ENCODE measurements around the gene KNL1.

The KNL1 gene

DNA sequence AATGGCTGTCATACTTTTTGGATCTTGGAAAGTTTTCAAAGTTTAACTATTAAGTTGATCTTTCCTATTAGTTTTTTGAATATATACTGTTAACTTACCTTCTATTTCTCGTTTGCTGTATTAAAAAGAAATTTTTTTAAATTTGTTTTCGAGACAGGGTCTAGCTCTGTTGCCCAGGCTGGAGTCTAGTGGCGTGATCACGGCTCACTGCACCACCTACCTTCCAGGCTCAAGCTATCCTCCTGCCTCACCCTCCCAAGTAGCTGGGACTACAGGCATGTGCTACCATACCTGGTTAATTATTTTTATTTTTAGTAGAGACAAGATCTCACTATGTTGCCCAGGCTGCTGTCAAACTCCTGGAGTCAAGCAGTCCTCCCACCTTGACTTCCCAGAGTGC is 4.6 kb downstream of the KNL1 start:
- Histone ChIP-seq H3K27ac (ENCODE audit: low read length) (no peak overlapping the region), H3K4me1 (ENCODE audit: low read length) (0 out of 2 replicates have a peak, but pooled peaks cover 3% of the 10 kb centered on the region), H3K79me2 (ENCODE audit: low read length) (peaks cover 91% of the 10 kb centered on the region)

DNA sequence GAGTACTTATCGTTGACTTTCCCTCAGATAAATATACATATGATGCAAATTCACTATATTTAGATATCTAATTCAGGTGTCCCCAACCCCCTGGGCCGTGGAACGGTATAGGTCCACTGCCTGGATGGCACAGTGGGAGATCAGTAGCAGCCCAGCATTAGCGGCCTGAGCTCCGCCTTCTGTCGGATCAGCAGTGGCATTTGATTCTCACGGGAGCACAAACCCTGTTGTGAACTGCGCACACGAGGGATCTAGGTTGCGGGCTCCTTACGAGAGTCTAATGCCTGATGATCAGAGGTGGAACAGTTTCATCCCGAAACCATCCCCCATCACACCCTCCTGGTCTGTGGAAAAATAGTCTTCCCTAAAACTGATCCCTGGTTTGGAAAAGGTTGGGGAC is 6.9 kb downstream of the KNL1 start:
- Histone ChIP-seq H2AFZ (ENCODE audit: low read length) (no peak overlapping the region), H3K36me3 (replicated peaks; ENCODE audit: insufficient read depth, low read length) (no peaks in the 10 kb centered on the region), H3K9ac (ENCODE audit: low read length) (no peak overlapping the region), H3K4me3 (ENCODE audit: low read length) (no peak overlapping the region), H3K4me1 (ENCODE audit: low read length) (no peaks in the 10 kb centered on the region), H3F3A (ENCODE audit: insufficient read depth, low read length) (no peaks in the 10 kb centered on the region), H4K20me1 (ENCODE audit: insufficient read depth, low read length) (no peaks in the 10 kb centered on the region), H3K79me2 (ENCODE audit: low read length) (peaks cover 94% of the 10 kb centered on the region), H3K9me3 (replicated peaks; ENCODE audit: insufficient read depth, low read length) (no peaks in the 10 kb centered on the region), H3K9me2 (replicated peaks; ENCODE audit: insufficient read depth, low read length) (no peaks in the 10 kb centered on the region), H3K27me3 (replicated peaks; ENCODE audit: insufficient read depth, low read length) (no peaks in the 10 kb centered on the region), H3K27ac (ENCODE audit: low read length) (no peak overlapping the region), H3K4me2 (ENCODE audit: low read depth, low read length) (no peak overlapping the region)
- TF ChIP-seq, protein P1, sequence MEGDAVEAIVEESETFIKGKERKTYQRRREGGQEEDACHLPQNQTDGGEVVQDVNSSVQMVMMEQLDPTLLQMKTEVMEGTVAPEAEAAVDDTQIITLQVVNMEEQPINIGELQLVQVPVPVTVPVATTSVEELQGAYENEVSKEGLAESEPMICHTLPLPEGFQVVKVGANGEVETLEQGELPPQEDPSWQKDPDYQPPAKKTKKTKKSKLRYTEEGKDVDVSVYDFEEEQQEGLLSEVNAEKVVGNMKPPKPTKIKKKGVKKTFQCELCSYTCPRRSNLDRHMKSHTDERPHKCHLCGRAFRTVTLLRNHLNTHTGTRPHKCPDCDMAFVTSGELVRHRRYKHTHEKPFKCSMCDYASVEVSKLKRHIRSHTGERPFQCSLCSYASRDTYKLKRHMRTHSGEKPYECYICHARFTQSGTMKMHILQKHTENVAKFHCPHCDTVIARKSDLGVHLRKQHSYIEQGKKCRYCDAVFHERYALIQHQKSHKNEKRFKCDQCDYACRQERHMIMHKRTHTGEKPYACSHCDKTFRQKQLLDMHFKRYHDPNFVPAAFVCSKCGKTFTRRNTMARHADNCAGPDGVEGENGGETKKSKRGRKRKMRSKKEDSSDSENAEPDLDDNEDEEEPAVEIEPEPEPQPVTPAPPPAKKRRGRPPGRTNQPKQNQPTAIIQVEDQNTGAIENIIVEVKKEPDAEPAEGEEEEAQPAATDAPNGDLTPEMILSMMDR (IDR thresholded peaks at IDR 0.05; ENCODE audit: low read length): no peak
- TF ChIP-seq EZH2phosphoT487 (IDR thresholded peaks at IDR 0.05; ENCODE audit: low read length): no peak
- no peak for TF ChIP-seq EZH2 (optimal IDR thresholded peaks at IDR 0.05; ENCODE audit: low read depth, low read length)
- no peak for DNase-seq

More for the DNA sequence above, 4.6 kb downstream of the KNL1 start:
- Histone ChIP-seq H3K9ac (ENCODE audit: low read length) (no peak overlapping the region), H3K9me3 (replicated peaks; ENCODE audit: insufficient read depth, low read length) (no peaks in the 10 kb centered on the region), H4K20me1 (ENCODE audit: insufficient read depth, low read length) (no peaks in the 10 kb centered on the region), H3K4me3 (ENCODE audit: low read length) (no peak overlapping the region), H3K36me3 (replicated peaks; ENCODE audit: insufficient read depth, low read length) (no peaks in the 10 kb centered on the region), H3K27me3 (replicated peaks; ENCODE audit: insufficient read depth, low read length) (no peaks in the 10 kb centered on the region), H3K9me2 (replicated peaks; ENCODE audit: insufficient read depth, low read length) (no peaks in the 10 kb centered on the region), H2AFZ (ENCODE audit: low read length) (no peak overlapping the region), H3F3A (ENCODE audit: insufficient read depth, low read length) (peaks cover 11% of the 10 kb centered on the region), H3K4me2 (ENCODE audit: low read depth, low read length) (no peak overlapping the region)
- no peak for DNase-seq
- TF ChIP-seq EZH2phosphoT487 (IDR thresholded peaks at IDR 0.05; ENCODE audit: low read length): no peak
- TF ChIP-seq EZH2 (optimal IDR thresholded peaks at IDR 0.05; ENCODE audit: low read depth, low read length): no peak
- TF ChIP-seq, protein P1 (IDR thresholded peaks at IDR 0.05; ENCODE audit: low read length): no peak

DNA sequence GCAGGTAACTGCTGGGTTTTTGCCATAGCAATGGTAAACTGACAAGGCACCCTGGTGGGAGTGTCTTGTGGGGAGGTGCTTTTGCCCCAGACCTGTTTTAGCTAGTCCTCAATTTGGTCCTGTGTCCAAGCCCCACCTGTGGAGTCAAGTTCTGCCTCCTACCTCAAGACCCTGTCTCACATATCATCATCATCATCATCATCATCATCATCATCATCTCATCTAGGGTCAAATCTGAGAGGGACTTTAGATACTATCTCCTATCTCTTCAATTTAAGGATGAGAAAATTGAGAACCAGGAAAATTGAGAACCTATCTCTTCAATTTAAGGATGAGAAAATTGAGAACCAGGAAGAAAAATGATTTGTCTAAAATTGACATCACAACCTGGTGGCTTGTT is 9.9 kb downstream of the KNL1 start:
- Histone ChIP-seq H3K36me3 (replicated peaks; ENCODE audit: insufficient read depth, low read length) (no peaks in the 10 kb centered on the region; the same call in 1 of the 2 replicates), H3K9me2 (replicated peaks; ENCODE audit: insufficient read depth, low read length) (no peaks in the 10 kb centered on the region), H3K4me1 (ENCODE audit: low read length) (no peaks in the 10 kb centered on the region), H3K27me3 (replicated peaks; ENCODE audit: insufficient read depth, low read length) (no peaks in the 10 kb centered on the region), H3K9me3 (replicated peaks; ENCODE audit: insufficient read depth, low read length) (no peaks in the 10 kb centered on the region), H3K9ac (ENCODE audit: low read length) (no peak overlapping the region), H3F3A (ENCODE audit: insufficient read depth, low read length) (no peaks in the 10 kb centered on the region), H3K27ac (ENCODE audit: low read length) (no peak overlapping the region), H3K4me2 (ENCODE audit: low read depth, low read length) (no peak overlapping the region), H3K79me2 (ENCODE audit: low read length) (peaks cover 70% of the 10 kb centered on the region), H3K4me3 (ENCODE audit: low read length) (no peak overlapping the region), H4K20me1 (ENCODE audit: insufficient read depth, low read length) (no peaks in the 10 kb centered on the region), H2AFZ (ENCODE audit: low read length) (no peak overlapping the region)
- DNase-seq: no peak
- TF ChIP-seq, protein P1 (IDR thresholded peaks at IDR 0.05; ENCODE audit: low read length): no peak
- TF ChIP-seq EZH2 (optimal IDR thresholded peaks at IDR 0.05; ENCODE audit: low read depth, low read length): no peak
- TF ChIP-seq EZH2phosphoT487 (IDR thresholded peaks at IDR 0.05; ENCODE audit: low read length): no peak

Measured in MM.1S (cell line).